Ovary (tissue), 3 donors: Measurements from ENCODE around the gene NR3C2.

Experiments
- EP300 ChIP-seq: sonication (generic); formaldehyde crosslinking; IDR thresholded peaks from one replicate; pipeline ENCODE4 v1.6.1; 2017; ENCODE audit warnings: antibody characterized with exemption
- POLR2A ChIP-seq: fragments of 450-650 bp; IDR thresholded peaks from one replicate; pipeline ENCODE4 v1.6.1; 2017; ENCODE audit warnings: antibody characterized with exemption, mild to moderate bottlenecking, moderate library complexity
- TF ChIP-seq, protein P1 (sequence below), 3 donors: fragments of 450-650 bp in 2 of 3; fragments of 200-600 bp in 1 of 3; IDR thresholded peaks; one replicate each; pipeline versions ENCODE4 v1.5.1 to v1.8.0; 2016 to 2022; ENCODE audit warnings: antibody characterized with exemption in 3 of 3, mild to moderate bottlenecking in 1 of 3
- donor health status: DM: no; HTN: no; CAD: no.

DNA sequence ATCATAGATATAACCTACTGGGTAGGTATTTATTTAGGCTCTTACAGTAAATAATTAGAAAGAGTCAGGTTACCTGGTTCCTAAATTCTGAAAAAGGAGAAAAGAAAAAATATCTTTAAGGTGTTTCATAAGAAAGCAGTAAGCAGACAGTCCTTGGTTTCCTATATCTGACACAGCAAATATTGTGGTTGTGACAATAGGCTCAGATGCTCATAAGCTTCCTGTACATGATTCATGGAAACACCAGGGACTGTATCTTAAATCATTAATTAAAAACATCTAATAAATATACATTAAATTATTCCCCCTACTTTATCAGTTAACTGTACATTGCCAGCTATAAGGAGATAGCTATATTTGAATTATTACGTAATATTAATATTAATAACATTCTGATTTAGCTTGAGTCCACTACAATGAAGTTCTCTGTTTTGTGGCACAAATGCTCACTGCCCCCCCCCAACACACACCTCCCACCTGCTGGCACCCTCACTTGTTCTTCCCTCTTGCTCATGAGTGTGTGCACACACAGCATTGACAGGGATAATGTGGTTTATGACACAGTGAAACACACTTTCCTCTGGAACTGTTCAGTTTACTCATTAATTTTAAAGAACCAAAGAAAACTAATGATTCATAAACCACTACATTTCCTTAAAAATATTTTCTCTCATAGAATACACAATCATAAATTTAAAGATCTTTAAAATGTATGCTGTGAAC is 187.4 kb downstream of the NR3C2 start:
- TF ChIP-seq, protein P1, sequence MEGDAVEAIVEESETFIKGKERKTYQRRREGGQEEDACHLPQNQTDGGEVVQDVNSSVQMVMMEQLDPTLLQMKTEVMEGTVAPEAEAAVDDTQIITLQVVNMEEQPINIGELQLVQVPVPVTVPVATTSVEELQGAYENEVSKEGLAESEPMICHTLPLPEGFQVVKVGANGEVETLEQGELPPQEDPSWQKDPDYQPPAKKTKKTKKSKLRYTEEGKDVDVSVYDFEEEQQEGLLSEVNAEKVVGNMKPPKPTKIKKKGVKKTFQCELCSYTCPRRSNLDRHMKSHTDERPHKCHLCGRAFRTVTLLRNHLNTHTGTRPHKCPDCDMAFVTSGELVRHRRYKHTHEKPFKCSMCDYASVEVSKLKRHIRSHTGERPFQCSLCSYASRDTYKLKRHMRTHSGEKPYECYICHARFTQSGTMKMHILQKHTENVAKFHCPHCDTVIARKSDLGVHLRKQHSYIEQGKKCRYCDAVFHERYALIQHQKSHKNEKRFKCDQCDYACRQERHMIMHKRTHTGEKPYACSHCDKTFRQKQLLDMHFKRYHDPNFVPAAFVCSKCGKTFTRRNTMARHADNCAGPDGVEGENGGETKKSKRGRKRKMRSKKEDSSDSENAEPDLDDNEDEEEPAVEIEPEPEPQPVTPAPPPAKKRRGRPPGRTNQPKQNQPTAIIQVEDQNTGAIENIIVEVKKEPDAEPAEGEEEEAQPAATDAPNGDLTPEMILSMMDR (IDR thresholded peaks at IDR 0.05) = no peak
- TF ChIP-seq POLR2A (no peak), EP300 (no peak)
